K562 (cell line): Measurements from ENCODE around the gene DRAXIN. TPM values are rescaled to one million over a fixed set of nuclear protein-coding genes. Genes with fewer than 3 reads are reported as not detected.

Experiments used
- ATAC-seq: fragments of 200-7000 bp; cut with Tn5 transposase; 3 replicates; pipeline ENCODE4 v1.9.1; 2020; ENCODE audit warnings: moderate library complexity
- BruUV-seq: library from RNA; stranded (reverse); fragments of 400-500 nt; replicated peaks from 2 replicates; lab custom pipeline; 2021; lab: Mats Ljungman, UMichigan
- CTCF ChIA-PET: fragments of 300-600 bp; formaldehyde crosslinking; extraction: SDS; loops from one replicate; lab custom pipeline; 2021; ENCODE audit warnings: low intra/inter-chr PET ratio; lab: Yijun Ruan, JAX
- POLR2A ChIA-PET: fragments of 300-600, 350-650 bp; sonication (Branson Sonifier 250); formaldehyde crosslinking; extraction: SDS; loops from one replicate; lab custom pipeline; 2021; ENCODE audit warnings: antibody characterized with exemption, inconsistent platforms; lab: Yijun Ruan, JAX
- DNase-seq, 4 experiments: peaks; one replicate each; pipeline versions ENCODE4 v3.0.0 to v3.0.0-alpha.2; 2011 to 2018; ENCODE audit warnings: low spot score in 3 of 4, mixed read lengths in 3 of 4; ENCODE audit errors: extremely low read depth in 1 of 4
- FAIRE-seq: peaks from 2 replicates; lab custom pipeline; 2011; peaks lifted over from hg19 to GRCh38; lab: Jason Lieb, UNC
- H2AFZ ChIP-seq: 2 replicates; pipeline ENCODE4 v1.6.0; 2011; ENCODE audit warnings: low read depth, low read length, control low read depth, inconsistent platforms
- H3K27ac ChIP-seq: fragments of 200-600 bp; 3 replicates; pipeline ENCODE4 v1.8.0; 2011; ENCODE audit warnings: low read depth, mild to moderate bottlenecking, control low read depth, inconsistent platforms, low read length, moderate library complexity, mixed read lengths; ENCODE audit errors: extremely low read depth
- H3K27me3 ChIP-seq, 2 experiments: fragments of 300-600 bp in 1 of 2; 2 replicates in 1 of 2; 3 replicates in 1 of 2; pipeline versions ENCODE4 v1.6.0 to v1.8.0; 2011; ENCODE audit warnings: inconsistent platforms in 2 of 2, low read length in 2 of 2, mild to moderate bottlenecking in 1 of 2, mixed read lengths in 1 of 2, moderate library complexity in 1 of 2; ENCODE audit not compliant: control insufficient read depth in 2 of 2, insufficient read depth in 2 of 2
- H3K36me3 ChIP-seq: fragments of 300-600 bp; 3 replicates; pipeline ENCODE4 v1.8.0; 2011; ENCODE audit warnings: mild to moderate bottlenecking, low read length, inconsistent platforms; ENCODE audit not compliant: control insufficient read depth, insufficient read depth
- H3K4me1 ChIP-seq, 2 experiments: fragments of 200-600 bp in 1 of 2; replicated peaks in 1 of 2; 2 replicates in 1 of 2; 3 replicates in 1 of 2; pipeline versions ENCODE4 v1.5.1 to v1.8.0; 2011; ENCODE audit warnings: inconsistent platforms in 2 of 2, low read length in 2 of 2, mild to moderate bottlenecking in 1 of 2, mixed read lengths in 1 of 2, moderate library complexity in 1 of 2; ENCODE audit not compliant: control insufficient read depth in 2 of 2, insufficient read depth in 2 of 2
- H3K4me2 ChIP-seq: 2 replicates; pipeline ENCODE4 v1.6.1; 2011; ENCODE audit warnings: low read length, control low read depth, inconsistent platforms, mixed read lengths; ENCODE audit not compliant: insufficient read depth
- H3K4me3 ChIP-seq: fragments of 200-600 bp; sonication (generic), shearing (Covaris generic); 2 replicates; pipeline ENCODE4 v1.5.1; 2016; ENCODE audit warnings: control low read depth, inconsistent platforms
- H3K79me2 ChIP-seq: fragments of 200-600 bp; 3 replicates; pipeline ENCODE4 v1.8.0; 2011; ENCODE audit warnings: low read length, inconsistent platforms; ENCODE audit not compliant: control insufficient read depth, insufficient read depth
- H3K9ac ChIP-seq, 2 experiments: 2 replicates each; pipeline versions ENCODE4 v1.6.0 to v1.6.1; 2011; ENCODE audit warnings: low read depth in 2 of 2, low read length in 2 of 2, control low read depth in 1 of 2, inconsistent platforms in 1 of 2, mild to moderate bottlenecking in 1 of 2, mixed read lengths in 1 of 2; ENCODE audit not compliant: insufficient read depth in 1 of 2
- H3K9me1 ChIP-seq: one replicate; pipeline ENCODE4 v1.6.0; 2011; ENCODE audit warnings: inconsistent platforms, mild to moderate bottlenecking, low read length, moderate library complexity; ENCODE audit not compliant: control insufficient read depth, insufficient read depth
- H3K9me3 ChIP-seq: replicated peaks from 2 replicates; pipeline ENCODE4 v1.5.1; 2011; ENCODE audit warnings: low read depth, low read length, inconsistent platforms; ENCODE audit not compliant: control insufficient read depth, insufficient read depth
- H4K20me1 ChIP-seq: replicated peaks from 2 replicates; pipeline ENCODE4 v1.6.1; 2011; ENCODE audit warnings: low read length, inconsistent platforms, mixed read lengths; ENCODE audit not compliant: control insufficient read depth, insufficient read depth
- RAD21 ChIP-seq, 2 experiments: fragments of 250-450 bp in 1 of 2; fragments of 450-650 bp in 1 of 2; sonication (Bioruptor Pico) in 1 of 2; formaldehyde crosslinking in 1 of 2; IDR thresholded peaks in 1 of 2; conservative IDR thresholded peaks in 1 of 2; 2 replicates each; pipeline versions ENCODE4 v1.4.0 to v1.8.0; 2020 to 2022; ENCODE audit warnings: mild to moderate bottlenecking in 2 of 2, moderate library complexity in 1 of 2
- WGBS: fragments of 100-300 bp; shearing (Covaris generic); methylation state at CpG from one replicate; pipeline ENCODE4 v1.1.6; 2016; ENCODE audit warnings: low coverage, mixed read lengths; ENCODE audit not compliant: insufficient coverage; ENCODE audit errors: missing lambda C conversion rate; 5-methylcytosine and 5-hydroxymethylcytosine counted together
- in situ Hi-C: fragments of 300-500 bp; cut with MboI; formaldehyde crosslinking; loops from 4 replicates; pipeline ENCODE4 v1.15.0; 2018; ENCODE audit warnings: inconsistent platforms, mixed read lengths
- intact Hi-C: fragments of 100-400 bp; cut with micrococcal nuclease; formaldehyde crosslinking; loops from 2 replicates; pipeline ENCODE4 v1.14.2; 2022
- polyA plus RNA-seq, 8 experiments: library from polyadenylated mRNA; depleted of rRNA in 4 of 8; stranded (reverse) in 5 of 8; unstranded in 3 of 8; fragments of >200 nt; fragmentation: Nextera tagmentation in 2 of 8; fragmentation: Illumina TruSeq in 1 of 8; extraction: Ambion mirVana in 2 of 8; extraction: Trizol in 1 of 8; gene quantifications; 2 replicates each; pipeline versions ENCODE4 v1.2.1 to v1.2.3, GENCODE V29; 2011 to 2014; ENCODE audit warnings: inconsistent platforms in 1 of 8, missing spikeins in 1 of 8
- total RNA-seq, 7 experiments: library from RNA; depleted of rRNA in 6 of 7; stranded (reverse); fragments of >200 nt in 6 of 7; fragmentation: Illumina TruSeq in 2 of 7; extraction: Trizol in 2 of 7; gene quantifications; 2 replicates each; pipeline versions ENCODE4 v1.2.1 to v1.2.3, GENCODE V29; 2011 to 2021; ENCODE audit warnings: low replicate concordance in 1 of 7
- TF ChIP-seq, protein P1 (sequence below): fragments of 250-450 bp; sonication (Bioruptor Pico); IDR thresholded peaks from 2 replicates; pipeline ENCODE4 v1.5.0; 2020; ENCODE audit warnings: mild to moderate bottlenecking
- TF ChIP-seq, protein P2 (sequence below), 2 experiments: fragments of 450-650 bp; formaldehyde crosslinking in 1 of 2; IDR thresholded peaks; 2 replicates each; pipeline versions ENCODE4 v1.4.0 to v1.6.1; 2014 to 2020; ENCODE audit warnings: mild to moderate bottlenecking in 2 of 2, borderline replicate concordance in 1 of 2, low read depth in 1 of 2
- TF ChIP-seq, protein P3 (sequence below), 3 experiments: IDR thresholded peaks in 2 of 3; conservative IDR thresholded peaks in 1 of 3; 2 replicates each; pipeline ENCODE4 v1.5.1; 2011 to 2012; ENCODE audit warnings: low read length in 3 of 3, mild to moderate bottlenecking in 3 of 3, control low read depth in 2 of 3, improper control_type of control experiment in 1 of 3, inconsistent platforms in 1 of 3, low read depth in 1 of 3, mixed read lengths in 1 of 3, moderate library complexity in 1 of 3; ENCODE audit not compliant: insufficient read depth in 2 of 3

The DRAXIN gene
- total and polyA plus RNA-seq, 9 of the 15 experiments (the other 6 are each of a cell fraction or from before 2014, with no cell fraction given), result 0.01 to 0.04 (median 0.01) TPM; not detected in 6

DNA sequence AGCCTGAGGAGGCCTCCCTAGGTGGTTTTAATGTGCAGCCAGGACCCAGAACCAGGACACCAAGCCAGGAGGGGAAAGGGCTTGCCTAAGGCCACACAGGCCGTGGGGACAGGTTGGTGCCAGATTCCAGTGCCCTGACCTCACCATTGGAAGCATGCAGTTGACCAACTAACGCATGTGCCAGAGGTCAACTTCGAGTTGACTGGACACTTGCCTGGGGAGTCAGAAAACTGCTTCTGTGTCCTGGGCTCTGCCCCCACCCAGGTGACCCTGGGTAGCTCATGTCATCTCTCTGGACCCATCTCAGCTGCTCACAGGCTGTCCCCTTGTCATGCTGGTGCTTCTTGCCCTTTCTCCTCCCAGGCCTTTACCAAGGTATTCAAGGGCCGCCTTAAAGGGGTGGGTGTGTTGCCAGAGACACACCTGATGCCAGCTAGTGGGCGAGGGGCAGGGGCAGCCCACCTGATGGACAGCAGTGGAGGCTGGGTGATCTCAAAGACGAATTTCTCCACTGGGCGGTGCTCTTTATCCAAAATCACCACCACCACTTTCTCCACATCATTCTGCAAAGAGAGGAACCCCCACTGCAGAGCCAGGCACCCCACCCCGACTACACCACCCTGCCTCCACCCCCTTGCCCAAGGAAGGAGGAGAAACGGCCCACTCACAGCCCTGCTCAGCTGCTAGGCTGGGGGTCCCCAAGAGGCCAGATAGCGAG lies 15.0 kb upstream of the DRAXIN start:
- H3K36me3 ChIP-seq, result peaks cover 75% of the 10 kb centered on the region
- no peak for ATAC-seq
- no peak for FAIRE-seq
- intact Hi-C loops (no loop called here), in situ Hi-C loops (no loop called here)
- BruUV-seq, result no TSS peak
- ChIA-PET CTCF (interaction anchor here (1.6 kb wide), 1 partner anchor 44 kb away, joined by 5 read pairs; no protein-coding TSS in a partner anchor), POLR2A (interaction anchor here (0.6 to 3.7 kb wide), 7 partner anchors 12 to 458 kb away, joined by 3 to 17 read pairs (median 3); partner anchors contain the start of genes FBXO6 and MTOR)
- peaks cover 7 to 60% of the 10 kb centered on the region in 2 experiments for H3K4me1 ChIP-seq
- peaks cover 22% of the 10 kb centered on the region for H3K79me2 ChIP-seq
- H3K9me1 ChIP-seq, result peaks cover 8% of the 10 kb centered on the region
- peak overlapping the region in 1 of 2 experiments; percentile 14; a peak in 2 of 4 replicates for H3K9ac ChIP-seq
- H3K27me3 ChIP-seq, result no peaks in the 10 kb centered on the region
- H3K4me3 ChIP-seq, result no peak overlapping the region
- H3K9me3 ChIP-seq, result no peaks in the 10 kb centered on the region
- H4K20me1 ChIP-seq, result peaks cover 4% of the 10 kb centered on the region
- H2AFZ ChIP-seq, result no peak overlapping the region
- H3K4me2 ChIP-seq, result no peak overlapping the region
- WGBS, result 62% methylated on average over 9 of the region's 10 CpGs
- peak in 1 of 4 experiments; percentile 19 for DNase-seq
- no peak overlapping the region for H3K27ac ChIP-seq
- peak; percentile 6 to 30; a peak in 2 of 4 replicates for TF ChIP-seq RAD21 (CRISPR knock-in tag; conservative IDR thresholded peaks at IDR 0.05 in 1 of 2, IDR thresholded peaks at IDR 0.05 in 1 of 2)
- TF ChIP-seq, protein P1, sequence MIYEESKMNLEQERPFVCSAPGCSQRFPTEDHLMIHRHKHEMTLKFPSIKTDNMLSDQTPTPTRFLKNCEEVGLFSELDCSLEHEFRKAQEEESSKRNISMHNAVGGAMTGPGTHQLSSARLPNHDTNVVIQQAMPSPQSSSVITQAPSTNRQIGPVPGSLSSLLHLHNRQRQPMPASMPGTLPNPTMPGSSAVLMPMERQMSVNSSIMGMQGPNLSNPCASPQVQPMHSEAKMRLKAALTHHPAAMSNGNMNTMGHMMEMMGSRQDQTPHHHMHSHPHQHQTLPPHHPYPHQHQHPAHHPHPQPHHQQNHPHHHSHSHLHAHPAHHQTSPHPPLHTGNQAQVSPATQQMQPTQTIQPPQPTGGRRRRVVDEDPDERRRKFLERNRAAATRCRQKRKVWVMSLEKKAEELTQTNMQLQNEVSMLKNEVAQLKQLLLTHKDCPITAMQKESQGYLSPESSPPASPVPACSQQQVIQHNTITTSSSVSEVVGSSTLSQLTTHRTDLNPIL, result no peak
- TF ChIP-seq, protein P2, sequence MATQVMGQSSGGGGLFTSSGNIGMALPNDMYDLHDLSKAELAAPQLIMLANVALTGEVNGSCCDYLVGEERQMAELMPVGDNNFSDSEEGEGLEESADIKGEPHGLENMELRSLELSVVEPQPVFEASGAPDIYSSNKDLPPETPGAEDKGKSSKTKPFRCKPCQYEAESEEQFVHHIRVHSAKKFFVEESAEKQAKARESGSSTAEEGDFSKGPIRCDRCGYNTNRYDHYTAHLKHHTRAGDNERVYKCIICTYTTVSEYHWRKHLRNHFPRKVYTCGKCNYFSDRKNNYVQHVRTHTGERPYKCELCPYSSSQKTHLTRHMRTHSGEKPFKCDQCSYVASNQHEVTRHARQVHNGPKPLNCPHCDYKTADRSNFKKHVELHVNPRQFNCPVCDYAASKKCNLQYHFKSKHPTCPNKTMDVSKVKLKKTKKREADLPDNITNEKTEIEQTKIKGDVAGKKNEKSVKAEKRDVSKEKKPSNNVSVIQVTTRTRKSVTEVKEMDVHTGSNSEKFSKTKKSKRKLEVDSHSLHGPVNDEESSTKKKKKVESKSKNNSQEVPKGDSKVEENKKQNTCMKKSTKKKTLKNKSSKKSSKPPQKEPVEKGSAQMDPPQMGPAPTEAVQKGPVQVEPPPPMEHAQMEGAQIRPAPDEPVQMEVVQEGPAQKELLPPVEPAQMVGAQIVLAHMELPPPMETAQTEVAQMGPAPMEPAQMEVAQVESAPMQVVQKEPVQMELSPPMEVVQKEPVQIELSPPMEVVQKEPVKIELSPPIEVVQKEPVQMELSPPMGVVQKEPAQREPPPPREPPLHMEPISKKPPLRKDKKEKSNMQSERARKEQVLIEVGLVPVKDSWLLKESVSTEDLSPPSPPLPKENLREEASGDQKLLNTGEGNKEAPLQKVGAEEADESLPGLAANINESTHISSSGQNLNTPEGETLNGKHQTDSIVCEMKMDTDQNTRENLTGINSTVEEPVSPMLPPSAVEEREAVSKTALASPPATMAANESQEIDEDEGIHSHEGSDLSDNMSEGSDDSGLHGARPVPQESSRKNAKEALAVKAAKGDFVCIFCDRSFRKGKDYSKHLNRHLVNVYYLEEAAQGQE (IDR thresholded peaks at IDR 0.05; ENCODE audit: borderline replicate concordance), result peak; percentile 21; the same call in 1 of the 2 replicates
- TF ChIP-seq, protein P2 (CRISPR knock-in tag; IDR thresholded peaks at IDR 0.05; ENCODE audit: low read depth), result no peak
- TF ChIP-seq, protein P3, sequence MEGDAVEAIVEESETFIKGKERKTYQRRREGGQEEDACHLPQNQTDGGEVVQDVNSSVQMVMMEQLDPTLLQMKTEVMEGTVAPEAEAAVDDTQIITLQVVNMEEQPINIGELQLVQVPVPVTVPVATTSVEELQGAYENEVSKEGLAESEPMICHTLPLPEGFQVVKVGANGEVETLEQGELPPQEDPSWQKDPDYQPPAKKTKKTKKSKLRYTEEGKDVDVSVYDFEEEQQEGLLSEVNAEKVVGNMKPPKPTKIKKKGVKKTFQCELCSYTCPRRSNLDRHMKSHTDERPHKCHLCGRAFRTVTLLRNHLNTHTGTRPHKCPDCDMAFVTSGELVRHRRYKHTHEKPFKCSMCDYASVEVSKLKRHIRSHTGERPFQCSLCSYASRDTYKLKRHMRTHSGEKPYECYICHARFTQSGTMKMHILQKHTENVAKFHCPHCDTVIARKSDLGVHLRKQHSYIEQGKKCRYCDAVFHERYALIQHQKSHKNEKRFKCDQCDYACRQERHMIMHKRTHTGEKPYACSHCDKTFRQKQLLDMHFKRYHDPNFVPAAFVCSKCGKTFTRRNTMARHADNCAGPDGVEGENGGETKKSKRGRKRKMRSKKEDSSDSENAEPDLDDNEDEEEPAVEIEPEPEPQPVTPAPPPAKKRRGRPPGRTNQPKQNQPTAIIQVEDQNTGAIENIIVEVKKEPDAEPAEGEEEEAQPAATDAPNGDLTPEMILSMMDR (IDR thresholded peaks at IDR 0.05 in 2 of 3, conservative IDR thresholded peaks at IDR 0.05 in 1 of 3; ENCODE audit: insufficient read depth in 2 of 3, low read depth in 1 of 3, low read length in 3 of 3), result peak in 2 of 3 experiments; percentile 22 to 44; a peak in 2 of 6 replicates
